OCI-LY3 (cell line): ENCODE results near the gene DDX10.

Experiments used
- EZH2phosphoT487 ChIP-seq: fragments of 200-600 bp; shearing (Covaris generic); IDR thresholded peaks from 2 replicates; pipeline ENCODE4 v1.6.1; 2018; ENCODE audit warnings: antibody characterized with exemption, mixed run types, low read depth
- TF ChIP-seq, protein P1 (sequence below): fragments of 200-600, 300-600 bp; sonication (generic); IDR thresholded peaks from 2 replicates; pipeline ENCODE4 v1.5.1; 2014; ENCODE audit warnings: antibody characterized with exemption, low read length, low read depth

DNA sequence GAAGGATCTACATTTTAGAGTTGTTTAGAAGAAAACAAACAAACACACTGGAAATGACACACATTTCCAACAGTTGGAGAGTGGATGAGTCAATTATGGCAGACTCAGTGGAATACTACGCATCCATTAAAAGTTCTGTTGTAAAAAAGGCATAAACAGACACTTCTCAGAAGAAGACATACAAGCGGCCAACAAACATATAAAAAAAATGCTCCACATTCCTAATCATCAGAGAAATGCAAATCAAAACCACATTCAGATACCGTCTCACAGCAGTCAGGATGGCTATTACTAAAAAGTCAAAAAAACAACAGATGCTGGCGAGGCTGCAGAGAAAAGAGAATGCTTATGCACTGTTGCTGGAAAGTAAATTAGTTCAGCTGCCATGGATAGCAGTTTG lies 298.2 kb downstream of the DDX10 start:
- TF ChIP-seq EZH2phosphoT487 = no peak
- TF ChIP-seq, protein P1, sequence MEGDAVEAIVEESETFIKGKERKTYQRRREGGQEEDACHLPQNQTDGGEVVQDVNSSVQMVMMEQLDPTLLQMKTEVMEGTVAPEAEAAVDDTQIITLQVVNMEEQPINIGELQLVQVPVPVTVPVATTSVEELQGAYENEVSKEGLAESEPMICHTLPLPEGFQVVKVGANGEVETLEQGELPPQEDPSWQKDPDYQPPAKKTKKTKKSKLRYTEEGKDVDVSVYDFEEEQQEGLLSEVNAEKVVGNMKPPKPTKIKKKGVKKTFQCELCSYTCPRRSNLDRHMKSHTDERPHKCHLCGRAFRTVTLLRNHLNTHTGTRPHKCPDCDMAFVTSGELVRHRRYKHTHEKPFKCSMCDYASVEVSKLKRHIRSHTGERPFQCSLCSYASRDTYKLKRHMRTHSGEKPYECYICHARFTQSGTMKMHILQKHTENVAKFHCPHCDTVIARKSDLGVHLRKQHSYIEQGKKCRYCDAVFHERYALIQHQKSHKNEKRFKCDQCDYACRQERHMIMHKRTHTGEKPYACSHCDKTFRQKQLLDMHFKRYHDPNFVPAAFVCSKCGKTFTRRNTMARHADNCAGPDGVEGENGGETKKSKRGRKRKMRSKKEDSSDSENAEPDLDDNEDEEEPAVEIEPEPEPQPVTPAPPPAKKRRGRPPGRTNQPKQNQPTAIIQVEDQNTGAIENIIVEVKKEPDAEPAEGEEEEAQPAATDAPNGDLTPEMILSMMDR = no peak
